GM20000 (cell line): ENCODE results near the gene RAX.

Source experiments
- DNase-seq: peaks from one replicate; pipeline ENCODE4 v3.0.0; 2012; ENCODE audit warnings: low spot score
- CTCF ChIP-seq: IDR thresholded peaks from 2 replicates; pipeline ENCODE4 v1.5.1; 2012; ENCODE audit warnings: mild to moderate bottlenecking, control low read depth; ENCODE audit errors: extremely low read depth, missing control alignments

Gene RAX

GRCh38 chr18:59282341-59282740 lies 9.1 kb upstream of the RAX start:
- no peak for TF ChIP-seq CTCF
- DNase-seq, result no peak

- no peak for DNase-seq
- TF ChIP-seq CTCF, result no peak
These were observed 6.5 kb upstream of the RAX start for GRCh38 chr18:59279722-59280121.

GRCh38 chr18:59279193-59279592 lies 5.9 kb upstream of the RAX start:
- DNase-seq, result no peak
- TF ChIP-seq CTCF, result no peak

GRCh38 chr18:59278793-59279192 lies 5.5 kb upstream of the RAX start:
- DNase-seq, result no peak
- TF ChIP-seq CTCF, result no peak

- DNase-seq, result no peak
- TF ChIP-seq CTCF, result no peak
These were observed 2.8 kb upstream of the RAX start for GRCh38 chr18:59276047-59276446.

GRCh38 chr18:59275406-59275949 lies 2.2 kb upstream of the RAX start:
- no peak for TF ChIP-seq CTCF
- no peak for DNase-seq

GRCh38 chr18:59274533-59274928 lies 1.3 kb upstream of the RAX start:
- TF ChIP-seq CTCF, result no peak
- no peak for DNase-seq
